Fibroblast of pulmonary artery (primary cell): ENCODE data around the gene UNC13C.

Experiments
- DNase-seq: peaks from one replicate; pipeline ENCODE4 v3.0.0-alpha.2; 2010; ENCODE audit warnings: low read depth
- H3K4me3 ChIP-seq: replicated peaks from 2 replicates; pipeline ENCODE4 v1.5.1; 2011; ENCODE audit warnings: low read depth, mild to moderate bottlenecking, control low read depth, low read length, moderate library complexity
- CTCF ChIP-seq: IDR thresholded peaks from 2 replicates; pipeline ENCODE4 v1.5.1; 2011; ENCODE audit warnings: mild to moderate bottlenecking, control low read depth, low read length, inconsistent platforms; ENCODE audit errors: missing control alignments

The UNC13C gene

GRCh38 chr15:54345827-54346226 is 367.6 kb downstream of the UNC13C start:
- H3K4me3 ChIP-seq = no peak overlapping the region
- no peak for TF ChIP-seq CTCF
- no peak for DNase-seq

GRCh38 chr15:54347082-54347827 is 369.0 kb downstream of the UNC13C start:
- no peak for TF ChIP-seq CTCF
- H3K4me3 ChIP-seq = no peak overlapping the region
- no peak for DNase-seq

GRCh38 chr15:54353726-54354125 is 375.5 kb downstream of the UNC13C start:
- no peak overlapping the region for H3K4me3 ChIP-seq
- TF ChIP-seq CTCF = no peak
- DNase-seq = no peak

- no peak for TF ChIP-seq CTCF
- H3K4me3 ChIP-seq = no peak overlapping the region
- DNase-seq = no peak
Measured at GRCh38 chr15:54354341-54354740, 376.1 kb downstream of the UNC13C start.

- no peak for DNase-seq
- no peak for TF ChIP-seq CTCF
- no peak overlapping the region for H3K4me3 ChIP-seq
Measured at GRCh38 chr15:54364961-54365360, 386.7 kb downstream of the UNC13C start.

GRCh38 chr15:54373332-54373731 is 395.1 kb downstream of the UNC13C start:
- no peak overlapping the region for H3K4me3 ChIP-seq
- no peak for DNase-seq
- TF ChIP-seq CTCF = no peak
